Left lung (tissue), 10 donors: ENCODE measurements around the gene LEMD1. TPM values are rescaled to one million over a fixed set of nuclear protein-coding genes. Genes with fewer than 3 reads are reported as not detected.
A peak's percentile ranks its signal among the peaks of the same experiment; 100 is the strongest.

Experiments
- ATAC-seq: fragments of 200-7000 bp; cut with Tn5 transposase; one replicate; pipeline ENCODE4 v1.9.1; 2020; ENCODE audit warnings: moderate library complexity
- DNase-seq, 4 donors: peaks; one replicate each; pipeline ENCODE4 v3.0.0-alpha.2; 2013 to 2020
- H3K27ac ChIP-seq, 2 donors: fragments of 200-600 bp; sonication (generic) in 1 of 2; one replicate each; pipeline versions ENCODE4 v1.5.0 to v1.8.0; 2020 to 2021
- H3K27me3 ChIP-seq, 2 donors: fragments of 200-600 bp; sonication (generic) in 1 of 2; one replicate each; pipeline versions ENCODE4 v1.5.0 to v1.8.0; 2020 to 2021
- H3K36me3 ChIP-seq, 2 donors: fragments of 200-600 bp; sonication (generic) in 1 of 2; one replicate each; pipeline versions ENCODE4 v1.5.0 to v1.8.0; 2020 to 2021
- H3K4me1 ChIP-seq, 2 donors: fragments of 200-600 bp; one replicate each; pipeline ENCODE4 v1.8.0; 2021
- H3K4me3 ChIP-seq, 2 donors: fragments of 200-600 bp; sonication (generic) in 1 of 2; one replicate each; pipeline versions ENCODE4 v1.5.0 to v1.8.0; 2020 to 2021; ENCODE audit warnings: mild to moderate bottlenecking in 1 of 2
- H3K9me3 ChIP-seq, 2 donors: fragments of 200-600 bp; sonication (generic) in 1 of 2; one replicate each; pipeline versions ENCODE4 v1.5.0 to v1.8.0; 2020 to 2021
- CTCF ChIP-seq, 2 donors: fragments of 200-600 bp; sonication (generic) in 1 of 2; IDR thresholded peaks; one replicate each; pipeline versions ENCODE4 v1.5.0 to v1.8.0; 2021; ENCODE audit warnings: antibody characterized with exemption in 2 of 2
- intact Hi-C, 2 donors: fragments of 100-400 bp; cut with DNase I; formaldehyde crosslinking; loops; one replicate each; pipeline versions ENCODE4 v1.11.2 to v1.14.2; 2022
- polyA plus RNA-seq, 6 donors: library from polyadenylated mRNA; unstranded; fragments of 120-200 nt; gene quantifications; one replicate each; pipeline ENCODE4 v1.2.1, GENCODE V29; 2013; ENCODE audit not compliant: insufficient read length in 6 of 6
- total RNA-seq, 2 donors: library from RNA; stranded (reverse); fragmentation: NEBNext Ultra II Directional; extraction: Animal tissue kit (Norgen Biotek cat#: 25700); gene quantifications; one replicate each; pipeline ENCODE4 v1.2.1, GENCODE V29; 2021
- donor health status: DM: no; HTN: yes; CAD: no.
- donor health status: DM: no; HTN: no; CAD: no.

Gene LEMD1
- total and polyA plus RNA-seq, 8 donors = 2.1 to 4.4 (median 3.5) TPM

GRCh38 chr1:205451202-205451601 lies 29.3 kb upstream of the LEMD1 start:
- H3K4me1 ChIP-seq = peaks cover 3 to 26% of the 10 kb centered on the region in 2 donors
- DNase-seq (no peak), ATAC-seq (no peak)
- H3K27me3 ChIP-seq = peaks cover 25 to 70% of the 10 kb centered on the region in 2 donors
- H3K36me3 ChIP-seq = no peaks in the 10 kb centered on the region
- no peak overlapping the region for H3K4me3 ChIP-seq
- intact Hi-C loops = no loop called here
- no peak overlapping the region for H3K27ac ChIP-seq
- TF ChIP-seq CTCF (IDR thresholded peaks at IDR 0.05) = no peak
- no peaks in the 10 kb centered on the region for H3K9me3 ChIP-seq

GRCh38 chr1:205450448-205450847 lies 28.6 kb upstream of the LEMD1 start:
- Histone ChIP-seq H3K9me3 (no peaks in the 10 kb centered on the region), H3K4me3 (no peak overlapping the region), H3K27me3 (peaks cover 18 to 62% of the 10 kb centered on the region in 2 donors), H3K36me3 (no peaks in the 10 kb centered on the region), H3K27ac (no peak overlapping the region), H3K4me1 (peaks cover 0 to 18% of the 10 kb centered on the region in 2 donors)
- no peak for TF ChIP-seq CTCF (IDR thresholded peaks at IDR 0.05)
- ATAC-seq (no peak), DNase-seq (no peak)
- intact Hi-C loops = no loop called here

- no peaks in the 10 kb centered on the region for H3K9me3 ChIP-seq
- TF ChIP-seq CTCF (IDR thresholded peaks at IDR 0.05) = no peak
- DNase-seq = peak in 3 of 4 donors; percentile 72 to 92 (median 86)
- peaks cover 0 to 18% of the 10 kb centered on the region in 2 donors for H3K4me1 ChIP-seq
- peak overlapping the region; percentile 20 to 37 for H3K4me3 ChIP-seq
- intact Hi-C loops = no loop called here
- peak; percentile 94 for ATAC-seq
- H3K27me3 ChIP-seq = peaks cover 12 to 61% of the 10 kb centered on the region in 2 donors
- no peaks in the 10 kb centered on the region for H3K36me3 ChIP-seq
- peak overlapping the region; percentile 6 to 33 for H3K27ac ChIP-seq
Observed at GRCh38 chr1:205449750-205450443, 28.0 kb upstream of the LEMD1 start.

GRCh38 chr1:205449254-205449749 lies 27.4 kb upstream of the LEMD1 start:
- Histone ChIP-seq H3K36me3 (no peaks in the 10 kb centered on the region), H3K27ac (peak overlapping the region; percentile 6 to 33), H3K4me1 (peaks cover 0 to 18% of the 10 kb centered on the region in 2 donors), H3K4me3 (peak overlapping the region; percentile 20 to 37), H3K9me3 (no peaks in the 10 kb centered on the region), H3K27me3 (peaks cover 7 to 60% of the 10 kb centered on the region in 2 donors)
- DNase-seq = no peak
- intact Hi-C loops = no loop called here
- ATAC-seq = peak; percentile 26
- no peak for TF ChIP-seq CTCF (IDR thresholded peaks at IDR 0.05)

GRCh38 chr1:205448540-205449253 lies 26.8 kb upstream of the LEMD1 start:
- H3K27me3 ChIP-seq = peaks cover 7 to 54% of the 10 kb centered on the region in 2 donors
- TF ChIP-seq CTCF (IDR thresholded peaks at IDR 0.05) = no peak
- H3K9me3 ChIP-seq = no peaks in the 10 kb centered on the region
- peaks cover 0 to 18% of the 10 kb centered on the region in 2 donors for H3K4me1 ChIP-seq
- intact Hi-C loops = no loop called here
- H3K4me3 ChIP-seq = peak overlapping the region; percentile 20 to 37
- no peak for DNase-seq
- H3K36me3 ChIP-seq = no peaks in the 10 kb centered on the region
- ATAC-seq = peak; percentile 36
- H3K27ac ChIP-seq = peak overlapping the region; percentile 13 to 33
